Cardiac septum (tissue), 1 donor: ENCODE results near the gene TMED6. TPM values are rescaled to one million over a fixed set of nuclear protein-coding genes. Genes with fewer than 3 reads are reported as not detected.
A peak's percentile ranks its signal among the peaks of the same experiment; 100 is the strongest.
"Not testable (repeated sequence)": the region's sequence is repeated elsewhere in the genome, so short reads cannot be mapped to it uniquely, and the experiment has no call there.

Experiments used
- DNase-seq: peaks from one replicate; pipeline ENCODE4 v3.0.0-alpha.2; 2020; ENCODE audit warnings: low spot score
- intact Hi-C: fragments of 100-400 bp; cut with DNase I; formaldehyde crosslinking; loops from one replicate; pipeline ENCODE4 v1.14.0; 2022
- total RNA-seq: library from RNA; stranded (reverse); fragmentation: NEBNext Ultra II Directional; extraction: Animal tissue kit (Norgen Biotek cat#: 25700); gene quantifications from one replicate; pipeline ENCODE4 v1.2.1, GENCODE V29; 2021
- donor health status: DM: no; HTN: no; CAD: no.

Gene TMED6
- total RNA-seq, 1 donor from 2014 or later = 0.38 TPM

DNA sequence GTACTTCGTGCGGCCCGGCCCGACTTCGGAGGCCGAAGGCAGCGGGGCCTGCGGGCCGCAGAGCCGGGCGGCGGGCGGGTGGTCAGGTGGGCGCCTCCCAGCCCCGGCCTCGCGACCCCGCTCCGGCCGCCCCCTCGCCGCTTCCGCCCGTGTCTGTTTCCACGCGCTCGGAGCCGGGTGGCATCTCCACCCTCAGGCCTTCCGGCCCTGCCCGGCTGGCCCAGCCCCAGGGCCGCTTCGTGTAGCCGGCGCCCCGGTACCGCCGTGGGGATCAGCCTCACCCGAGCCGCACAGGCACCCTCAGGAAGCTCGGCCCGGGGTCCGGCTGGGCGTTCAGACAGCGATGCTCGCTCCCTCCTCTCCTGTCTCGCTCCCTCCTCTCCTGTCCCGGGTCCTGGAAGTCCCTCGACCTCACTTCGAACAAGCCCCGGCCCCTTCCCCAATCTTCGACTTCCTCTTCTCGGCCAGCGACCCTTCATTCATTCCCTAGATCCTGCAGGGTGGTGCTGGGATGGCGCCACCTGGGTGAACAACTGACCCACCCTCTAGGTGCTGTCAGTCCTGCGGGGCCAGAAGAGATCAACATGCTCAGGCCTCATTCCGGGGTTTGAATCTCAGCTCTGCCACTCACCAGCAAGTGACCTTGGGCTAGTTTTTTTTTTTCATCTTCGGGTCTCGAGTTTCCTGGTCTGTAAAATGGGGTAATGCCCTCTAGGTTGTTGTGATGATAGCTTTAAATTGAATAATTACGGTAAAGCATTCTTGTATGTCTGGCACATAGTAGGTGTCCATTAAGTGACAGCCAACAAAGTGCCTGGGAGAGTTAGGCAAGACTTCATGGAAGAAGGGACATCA is 39.8 kb downstream of the TMED6 start:
- intact Hi-C loops = loop anchor here (1.0 to 2.0 kb wide), 2 partner anchors 17 to 27 kb away; partner anchors contain the start of genes COG8 and NIP7
- DNase-seq = peak; percentile 74

- DNase-seq = peak; percentile 99
- intact Hi-C loops = loop anchor here (1.0 to 2.0 kb wide), 2 partner anchors 17 to 28 kb away; partner anchors contain the start of genes COG8 and NIP7
Observed at GRCh38 chr16:69310653-69311532, 40.7 kb downstream of the TMED6 start, which contains the start of gene VPS4A. VPS4A (plus strand) TSS chr16:69311350; CDS start chr16:69311512, 162 bp downstream.

- peak; percentile 63 for DNase-seq
- intact Hi-C loops = no loop called here
Observed at GRCh38 chr16:69309316-69309715, 42.3 kb downstream of the TMED6 start.

- intact Hi-C loops = no loop called here
- no peak for DNase-seq
Observed at GRCh38 chr16:69307856-69308255, 43.7 kb downstream of the TMED6 start.

GRCh38 chr16:69307091-69307490 is 44.5 kb downstream of the TMED6 start:
- intact Hi-C loops = no loop called here
- DNase-seq = no peak

GRCh38 chr16:69306031-69306430 is 45.6 kb downstream of the TMED6 start:
- intact Hi-C loops = no loop called here
- DNase-seq = no peak

GRCh38 chr16:69302301-69302700 is 49.3 kb downstream of the TMED6 start:
- intact Hi-C loops = no loop called here

GRCh38 chr16:69301861-69302260 is 49.7 kb downstream of the TMED6 start:
- DNase-seq = no peak

More at GRCh38 chr16:69302301-69302700, 49.3 kb downstream of the TMED6 start:
- no peak for DNase-seq

GRCh38 chr16:69301187-69301586 is 50.4 kb downstream of the TMED6 start:
- intact Hi-C loops = no loop called here
- DNase-seq = no peak

More at GRCh38 chr16:69301861-69302260, 49.7 kb downstream of the TMED6 start:
- intact Hi-C loops = no loop called here

DNA sequence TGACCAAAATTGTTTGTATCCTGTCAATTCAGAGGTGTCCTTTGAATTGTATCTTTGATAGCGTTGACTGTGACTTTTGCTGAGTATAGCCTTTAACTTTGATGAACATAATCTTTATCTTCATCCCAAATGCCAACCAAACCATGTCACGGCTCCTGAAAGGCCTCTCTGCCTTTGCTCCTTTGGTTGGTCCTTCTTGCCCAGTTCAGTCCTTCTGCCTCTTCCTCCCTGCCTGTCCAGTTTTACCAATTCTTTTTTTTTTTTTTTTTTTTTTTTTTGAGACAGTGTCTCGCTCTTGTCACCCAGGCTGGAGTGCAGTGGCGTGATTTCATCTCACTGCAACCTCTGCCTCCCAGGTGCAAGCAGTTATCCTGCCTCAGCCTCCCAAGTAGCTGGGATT is 53.3 kb downstream of the TMED6 start:
- intact Hi-C loops = no loop called here
- no peak for DNase-seq

DNA sequence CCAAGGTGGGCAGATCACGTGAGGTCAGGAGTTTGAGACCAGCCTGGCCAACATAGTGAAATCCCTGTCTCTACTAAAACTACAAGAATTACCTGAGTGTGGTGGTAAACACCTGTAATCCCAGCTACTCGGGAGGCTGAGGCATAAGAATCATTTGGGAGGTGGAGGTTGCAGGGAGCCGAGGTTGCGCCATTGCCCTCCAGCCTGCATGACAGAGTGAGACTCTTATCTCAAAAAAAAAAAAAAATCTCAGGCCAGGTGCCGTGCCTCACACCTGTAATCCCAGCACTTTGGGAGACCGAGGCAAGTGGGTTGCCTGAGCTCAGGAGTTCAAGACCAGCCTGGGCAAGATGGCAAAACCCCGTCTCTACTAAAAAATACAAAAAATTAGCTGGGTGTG is 54.8 kb downstream of the TMED6 start:
- intact Hi-C loops = not testable (repeated sequence)

GRCh38 chr16:69294051-69294450 is 57.5 kb downstream of the TMED6 start:
- intact Hi-C loops = no loop called here
- DNase-seq = no peak

More for the DNA sequence above, 54.8 kb downstream of the TMED6 start:
- not testable (repeated sequence) for DNase-seq

- DNase-seq = no peak
- intact Hi-C loops = no loop called here
Observed at GRCh38 chr16:69293401-69293800, 58.2 kb downstream of the TMED6 start.

Other genes with a start within 250 kb of the TMED6 start
- gene HAS3, start 246.1 kb downstream of the TMED6 start, total RNA-seq = 0.38 TPM
- 43.2 TPM for gene CHTF8, start 219.2 kb downstream of the TMED6 start, total RNA-seq
- gene UTP4, start 219.1 kb downstream of the TMED6 start, total RNA-seq = 25.6 TPM
- gene SNTB2, start 164.6 kb downstream of the TMED6 start, total RNA-seq = 13.0 TPM
- gene VPS4A, start 40.4 kb downstream of the TMED6 start, total RNA-seq = 27.1 TPM
- gene PDF, start 21.2 kb downstream of the TMED6 start, total RNA-seq = 5.7 TPM
- 21.6 TPM for gene COG8, start 12.2 kb downstream of the TMED6 start, total RNA-seq
- gene NIP7, start 12.0 kb downstream of the TMED6 start, total RNA-seq = 10.6 TPM
- 27.9 TPM for gene TERF2, start 34.2 kb upstream of the TMED6 start, total RNA-seq
- gene CYB5B, start 72.8 kb upstream of the TMED6 start, total RNA-seq = 53.2 TPM
- 28.5 TPM for gene NFAT5, start 214.2 kb upstream of the TMED6 start, total RNA-seq